DOHH2 (cell line): ENCODE measurements around the gene PROS1.

Experiments used
- CTCF ChIP-seq: fragments of 200-600 bp; sonication (generic); IDR thresholded peaks from one replicate; pipeline ENCODE4 v1.5.1; 2014; ENCODE audit warnings: antibody characterized with exemption, mild to moderate bottlenecking, low read depth, low read length; ENCODE audit not compliant: poor library complexity, severe bottlenecking
- EZH2phosphoT487 ChIP-seq: fragments of 200-600 bp; sonication (generic); IDR thresholded peaks from 2 replicates; pipeline ENCODE4 v1.6.1; 2017; ENCODE audit warnings: borderline replicate concordance, mild to moderate bottlenecking, antibody characterized with exemption, low read length, moderate library complexity, mixed read lengths

GRCh38 chr3:93926789-93927188 is 46.9 kb downstream of the PROS1 start:
- TF ChIP-seq CTCF: no peak
- TF ChIP-seq EZH2phosphoT487: no peak
